ENCODE data around the gene GRK1.
"Not testable (repeated sequence)": the region's sequence is repeated elsewhere in the genome, so short reads cannot be mapped to it uniquely, and the experiment has no call there.

The GRK1 gene

GRCh38 chr13:113666951-113667701 lies at the start of gene GRK1:
TSS of gene GRK1 (plus strand) at chr13:113667219. CDS start at chr13:113667387, 168 bp downstream.
- no peak for DNase-seq

GRCh38 chr13:113617961-113618360 lies 49.1 kb upstream of the GRK1 start:
- DNase-seq, result no peak

- no peak for DNase-seq
Observed at GRCh38 chr13:113618455-113618854, 48.6 kb upstream of the GRK1 start.

GRCh38 chr13:113620036-113620796 lies 46.8 kb upstream of the GRK1 start:
- no peak for DNase-seq

GRCh38 chr13:113621046-113621445 lies 46.0 kb upstream of the GRK1 start:
- no peak for DNase-seq

GRCh38 chr13:113621498-113621897 lies 45.5 kb upstream of the GRK1 start:
- not testable (repeated sequence) for DNase-seq

GRCh38 chr13:113621986-113622550 lies 45.0 kb upstream of the GRK1 start:
- not testable (repeated sequence) for DNase-seq

- DNase-seq, result no peak
Observed at GRCh38 chr13:113622791-113623490, 44.1 kb upstream of the GRK1 start.

- DNase-seq, result no peak
Observed at GRCh38 chr13:113623491-113624234, 43.4 kb upstream of the GRK1 start.

- DNase-seq, result no peak
Observed at GRCh38 chr13:113624235-113624587, 42.8 kb upstream of the GRK1 start.

GRCh38 chr13:113624640-113625304 lies 42.2 kb upstream of the GRK1 start:
- DNase-seq, result not testable (repeated sequence)

- DNase-seq, result no peak
Observed at GRCh38 chr13:113625965-113626721, 40.9 kb upstream of the GRK1 start.

GRCh38 chr13:113627136-113627535 lies 39.9 kb upstream of the GRK1 start:
- no peak for DNase-seq

- DNase-seq, result no peak
Observed at GRCh38 chr13:113628291-113629270, 38.4 kb upstream of the GRK1 start.

- DNase-seq, result no peak
Observed at GRCh38 chr13:113629866-113630265, 37.2 kb upstream of the GRK1 start.

GRCh38 chr13:113630296-113630695 lies 36.7 kb upstream of the GRK1 start:
- no peak for DNase-seq

- DNase-seq, result no peak
Observed at GRCh38 chr13:113630804-113631203, 36.2 kb upstream of the GRK1 start.

- no peak for DNase-seq
Observed at GRCh38 chr13:113631341-113632095, 35.5 kb upstream of the GRK1 start.
